Natural killer cell (primary cell): ENCODE data around the gene EXD1. TPM values are rescaled to one million over a fixed set of nuclear protein-coding genes. Genes with fewer than 3 reads are reported as not detected.

Source experiments
- ATAC-seq, 3 donors: fragments of 150-1000 bp in 2 of 3; fragments of 200-7000 bp in 1 of 3; cut with Tn5 transposase; 1 replicate in 1 of 3; 2 replicates in 2 of 3; pipeline ENCODE4 v1.10.0; 2021; ENCODE audit warnings: mild to moderate bottlenecking in 2 of 3, moderate library complexity in 2 of 3
- DNase-seq, 2 donors: peaks; one replicate each; pipeline versions ENCODE4 v3.0.0 to v3.0.0-alpha.2; 2013 to 2021; ENCODE audit warnings: mixed read lengths in 1 of 2
- H3K27ac ChIP-seq: one replicate; pipeline ENCODE4 v1.5.1; 2013; ENCODE audit warnings: mild to moderate bottlenecking, low read length
- H3K27me3 ChIP-seq: one replicate; pipeline ENCODE4 v1.6.1; 2013; ENCODE audit warnings: low read length; ENCODE audit not compliant: control insufficient read depth, insufficient read depth
- H3K36me3 ChIP-seq: one replicate; pipeline ENCODE4 v1.6.1; 2013; ENCODE audit warnings: low read length; ENCODE audit not compliant: control insufficient read depth, insufficient read depth
- H3K4me1 ChIP-seq: one replicate; pipeline ENCODE4 v1.6.1; 2013; ENCODE audit warnings: low read length; ENCODE audit not compliant: control insufficient read depth, insufficient read depth
- H3K4me3 ChIP-seq: one replicate; pipeline ENCODE4 v1.5.1; 2013; ENCODE audit warnings: low read length
- H3K9me3 ChIP-seq: one replicate; pipeline ENCODE4 v1.6.1; 2013; ENCODE audit warnings: low read length; ENCODE audit not compliant: control insufficient read depth, insufficient read depth
- H3K27ac Mint-ChIP-seq, 2 donors: one replicate each; pipeline ENCODE4 v1.8.0; 2022; ENCODE audit warnings: mild to moderate bottlenecking in 2 of 2, mixed read lengths in 2 of 2, moderate library complexity in 1 of 2
- H3K27me3 Mint-ChIP-seq, 2 donors: one replicate each; pipeline ENCODE4 v1.8.0; 2022; ENCODE audit warnings: low read depth in 2 of 2, mixed read lengths in 2 of 2
- H3K36me3 Mint-ChIP-seq: one replicate; pipeline ENCODE4 v1.8.0; 2022; ENCODE audit warnings: mixed read lengths
- H3K4me1 Mint-ChIP-seq, 2 donors: one replicate each; pipeline ENCODE4 v1.8.0; 2022; ENCODE audit warnings: mixed read lengths in 2 of 2
- H3K4me3 Mint-ChIP-seq: one replicate; pipeline ENCODE4 v1.8.0; 2022; ENCODE audit warnings: mild to moderate bottlenecking, moderate library complexity, mixed read lengths
- H3K9me3 Mint-ChIP-seq, 2 donors: one replicate each; pipeline ENCODE4 v1.8.0; 2022; ENCODE audit warnings: mixed read lengths in 2 of 2
- CTCF ChIP-seq: fragments of 200-600 bp; IDR thresholded peaks from one replicate; pipeline ENCODE4 v1.8.0; 2022; ENCODE audit warnings: antibody characterized with exemption
- WGBS: methylation state at CpG from one replicate; pipeline ENCODE4 v1.1.7; 2013; ENCODE audit warnings: missing lambda C conversion rate; ENCODE audit not compliant: insufficient coverage; 5-methylcytosine and 5-hydroxymethylcytosine counted together
- intact Hi-C: fragments of 100-400 bp; cut with micrococcal nuclease; formaldehyde crosslinking; loops from one replicate; pipeline ENCODE4 v1.14.2; 2022
- total RNA-seq, 4 donors: library from RNA; stranded (reverse); fragments of 120-200 nt in 1 of 4; gene quantifications; one replicate each; pipeline versions ENCODE4 v1.2.3 to v1.2.4, GENCODE V29; 2013 to 2022

The EXD1 gene
- total RNA-seq, 3 donors from 2014 or later (not counting 1 experiment from before 2014, with no cell fraction given): not detected

GRCh38 chr15:41233367-41233771 is 2.8 kb upstream of the EXD1 start:
- no peaks in the 10 kb centered on the region for H3K27me3 Mint-ChIP-seq
- no peak for ATAC-seq
- H3K4me1 Mint-ChIP-seq: peaks cover 35 to 37% of the 10 kb centered on the region in 2 donors
- peak overlapping the region; percentile 32 for H3K4me3 Mint-ChIP-seq
- H3K36me3 Mint-ChIP-seq: no peaks in the 10 kb centered on the region
- no peaks in the 10 kb centered on the region for H3K9me3 ChIP-seq
- no peak for DNase-seq
- peak overlapping the region in 1 of 2 donors; percentile 97 for H3K27ac Mint-ChIP-seq
- no peaks in the 10 kb centered on the region for H3K27me3 ChIP-seq
- no peak overlapping the region for H3K4me3 ChIP-seq
- no peaks in the 10 kb centered on the region for H3K36me3 ChIP-seq
- intact Hi-C loops: no loop called here
- H3K27ac ChIP-seq: no peak overlapping the region
- peaks cover 19% of the 10 kb centered on the region for H3K4me1 ChIP-seq
- TF ChIP-seq CTCF: no peak
- WGBS: 78% methylated on average over 1 of the region's 1 CpG
- H3K9me3 Mint-ChIP-seq: no peaks in the 10 kb centered on the region

- no peaks in the 10 kb centered on the region for H3K9me3 ChIP-seq
- Mint-ChIP-seq H3K9me3 (no peaks in the 10 kb centered on the region), H3K27ac (peak overlapping the region; percentile 87 to 97), H3K36me3 (no peaks in the 10 kb centered on the region), H3K27me3 (no peaks in the 10 kb centered on the region), H3K4me3 (peak overlapping the region; percentile 79), H3K4me1 (peaks cover 35 to 37% of the 10 kb centered on the region in 2 donors)
- H3K4me3 ChIP-seq: peak overlapping the region; percentile 89
- no peak for DNase-seq
- WGBS: 8% methylated on average over 26 of the region's 28 CpGs
- peak overlapping the region; percentile 88 for H3K27ac ChIP-seq
- peak; percentile 42 to 46 (median 43) for ATAC-seq
- no peaks in the 10 kb centered on the region for H3K36me3 ChIP-seq
- no peak for TF ChIP-seq CTCF
- H3K27me3 ChIP-seq: no peaks in the 10 kb centered on the region
- peaks cover 19% of the 10 kb centered on the region for H3K4me1 ChIP-seq
- intact Hi-C loops: loop anchor here (1.0 to 2.0 kb wide), 2 partner anchors 52 to 115 kb away; partner anchors contain the start of gene INO80
Observed at GRCh38 chr15:41231422-41232226, 1.1 kb upstream of the EXD1 start.

GRCh38 chr15:41230345-41230649 is 260 bp downstream of the EXD1 start:
- Mint-ChIP-seq H3K27me3 (no peaks in the 10 kb centered on the region), H3K27ac (peak overlapping the region; percentile 87 to 97), H3K9me3 (no peaks in the 10 kb centered on the region), H3K4me3 (peak overlapping the region; percentile 79), H3K4me1 (peaks cover 35 to 37% of the 10 kb centered on the region in 2 donors), H3K36me3 (no peaks in the 10 kb centered on the region)
- ATAC-seq (no peak), DNase-seq (no peak)
- WGBS: 38% methylated on average over 10 of the region's 10 CpGs
- no peak for TF ChIP-seq CTCF
- no peaks in the 10 kb centered on the region for H3K36me3 ChIP-seq
- intact Hi-C loops: loop anchor here (2.0 kb wide), 1 partner anchor 113 kb away; the partner anchor contains the start of gene INO80
- H3K9me3 ChIP-seq: no peaks in the 10 kb centered on the region
- H3K27ac ChIP-seq: peak overlapping the region; percentile 88
- H3K27me3 ChIP-seq: no peaks in the 10 kb centered on the region
- peak overlapping the region; percentile 89 for H3K4me3 ChIP-seq
- H3K4me1 ChIP-seq: peaks cover 19% of the 10 kb centered on the region
